Brain pericyte (primary cell): Measurements from ENCODE around the gene ATP2A2.
"Not testable (repeated sequence)": the region's sequence is repeated elsewhere in the genome, so short reads cannot be mapped to it uniquely, and the experiment has no call there.

Source experiments
- DNase-seq: peaks from one replicate; pipeline ENCODE4 v3.0.0-alpha.2; 2012; ENCODE audit warnings: low read depth, low spot score

Gene ATP2A2

GRCh38 chr12:110289711-110290078 lies 8.6 kb downstream of the ATP2A2 start:
- no peak for DNase-seq

- DNase-seq = no peak
Measured at GRCh38 chr12:110301065-110301806, 20.2 kb downstream of the ATP2A2 start.

GRCh38 chr12:110304061-110304551 lies 23.1 kb downstream of the ATP2A2 start:
- DNase-seq = no peak

GRCh38 chr12:110307372-110307771 lies 26.3 kb downstream of the ATP2A2 start:
- no peak for DNase-seq

GRCh38 chr12:110310763-110311162 lies 29.7 kb downstream of the ATP2A2 start:
- no peak for DNase-seq

- DNase-seq = no peak
Measured at GRCh38 chr12:110311903-110312302, 30.9 kb downstream of the ATP2A2 start.

GRCh38 chr12:110312581-110313360 lies 31.7 kb downstream of the ATP2A2 start:
- DNase-seq = no peak

GRCh38 chr12:110314308-110314707 lies 33.3 kb downstream of the ATP2A2 start:
- DNase-seq = no peak

- no peak for DNase-seq
Measured at GRCh38 chr12:110316861-110317260, 35.8 kb downstream of the ATP2A2 start.

- DNase-seq = no peak
Measured at GRCh38 chr12:110317911-110318310, 36.9 kb downstream of the ATP2A2 start.

- no peak for DNase-seq
Measured at GRCh38 chr12:110320550-110320949, 39.5 kb downstream of the ATP2A2 start.

- DNase-seq = no peak
Measured at GRCh38 chr12:110329710-110330109, 48.7 kb downstream of the ATP2A2 start.

- no peak for DNase-seq
Measured at GRCh38 chr12:110330124-110330523, 49.1 kb downstream of the ATP2A2 start.

- DNase-seq = no peak
Measured at GRCh38 chr12:110330544-110330943, 49.5 kb downstream of the ATP2A2 start.

GRCh38 chr12:110333201-110333600 lies 52.2 kb downstream of the ATP2A2 start:
- no peak for DNase-seq

GRCh38 chr12:110335481-110336045 lies 54.5 kb downstream of the ATP2A2 start:
- DNase-seq = no peak

GRCh38 chr12:110337912-110338710 lies 57.1 kb downstream of the ATP2A2 start:
- DNase-seq = no peak

- no peak for DNase-seq
Measured at GRCh38 chr12:110338754-110339153, 57.7 kb downstream of the ATP2A2 start.

- no peak for DNase-seq
Measured at GRCh38 chr12:110339184-110339952, 58.3 kb downstream of the ATP2A2 start.

- not testable (repeated sequence) for DNase-seq
Measured at GRCh38 chr12:110340261-110340660, 59.2 kb downstream of the ATP2A2 start.

GRCh38 chr12:110340706-110341105 lies 59.7 kb downstream of the ATP2A2 start:
- no peak for DNase-seq
